ENCODE measurements around the gene CACTIN. TPM values are rescaled to one million over a fixed set of nuclear protein-coding genes. Genes with fewer than 3 reads are reported as not detected.

CACTIN gene
- polyA plus RNA-seq, 1 donor (not counting 4 experiments of a cell fraction or from before 2014, with no cell fraction given): 10.8 TPM

- Histone ChIP-seq H3K4me1 (ENCODE audit: control insufficient read depth, extremely low read depth, insufficient read depth, low read length) (peaks cover 9% of the 10 kb centered on the region), H3K79me2 (ENCODE audit: control insufficient read depth, insufficient read depth, low read length) (no peaks in the 10 kb centered on the region), H2AFZ (ENCODE audit: control insufficient read depth, low read length) (no peak overlapping the region), H3K4me3 (ENCODE audit: control insufficient read depth in 2 of 3, extremely low read depth in 1 of 3, insufficient read depth in 2 of 3, low read depth in 1 of 3, low read length in 3 of 3) (no peak overlapping the region), H3K9me3 (ENCODE audit: control insufficient read depth, low read depth, low read length) (no peaks in the 10 kb centered on the region), H3K9me1 (ENCODE audit: control insufficient read depth, extremely low read depth, insufficient read depth, low read length) (no peaks in the 10 kb centered on the region), H3K27ac (ENCODE audit: control insufficient read depth, insufficient read depth, low read length) (no peak overlapping the region), H3K36me3 (ENCODE audit: control insufficient read depth in 2 of 2, extremely low read depth in 1 of 2, insufficient read depth in 2 of 2, low read length in 2 of 2) (no peaks in the 10 kb centered on the region), H3K27me3 (ENCODE audit: control insufficient read depth, extremely low read depth, insufficient read depth, low read length) (no peaks in the 10 kb centered on the region), H4K20me1 (ENCODE audit: control insufficient read depth, extremely low read depth, insufficient read depth, low read length) (no peaks in the 10 kb centered on the region), H3K4me2 (ENCODE audit: control insufficient read depth, extremely low read depth, insufficient read depth, low read depth, low read length) (no peak overlapping the region), H3K9ac (ENCODE audit: control insufficient read depth, extremely low read depth, insufficient read depth, low read length) (no peak overlapping the region)
- TF ChIP-seq CTCF (optimal IDR thresholded peaks at IDR 0.05 in 1 of 3, IDR thresholded peaks at IDR 0.05 in 1 of 3, conservative IDR thresholded peaks at IDR 0.05 in 1 of 3; ENCODE audit: extremely low read depth in 1 of 3, insufficient read depth in 2 of 3, low read length in 3 of 3) (no peak), EZH2 (IDR thresholded peaks at IDR 0.05; ENCODE audit: low read length) (no peak)
- no peak for DNase-seq (ENCODE audit: low read depth, low spot score)
- dilution Hi-C loops (cut with MboI; ENCODE audit: extremely low pct_ligation_motif_present, low sequenced_read_pairs): no loop called here
- no peak for FAIRE-seq
These were observed 62.7 kb downstream of the CACTIN start for GRCh38 chr19:3563709-3564524.

Small RNA genes lying within 50 kb of the gene (small RNA-seq; reads per million reads assigned to genes)
- 0 reads per million in 3 experiments for gene AC005786.1 (ENCODE audit: insufficient read length in 3 of 3, low read depth in 3 of 3, low replicate concordance in 1 of 3)

Other genes starting within 250 kb of the CACTIN start
- gene SMIM24, start 146.3 kb downstream of the CACTIN start, polyA plus RNA-seq: not detected in 3 replicates
- not detected in 3 replicates for gene SMIM44, start 143.3 kb downstream of the CACTIN start, polyA plus RNA-seq
- gene DOHH, start 126.1 kb downstream of the CACTIN start, polyA plus RNA-seq: 4.2 to 7.4 TPM (median 6.2 TPM) in 3 replicates
- gene FZR1, start 120.5 kb downstream of the CACTIN start, polyA plus RNA-seq: 23.3 to 28.1 TPM (median 26.3 TPM) in 3 replicates
- gene TEKTIP1, start 87.6 kb downstream of the CACTIN start, polyA plus RNA-seq: not detected in 3 replicates
- 30.0 to 44.7 TPM (median 34.8 TPM) in 3 replicates for gene MFSD12, start 69.2 kb downstream of the CACTIN start, polyA plus RNA-seq
- 27.9 to 38.3 TPM (median 27.9 TPM) in 3 replicates for gene HMG20B, start 53.8 kb downstream of the CACTIN start, polyA plus RNA-seq
- not detected in 3 replicates for gene GIPC3, start 41.3 kb downstream of the CACTIN start, polyA plus RNA-seq
- gene TBXA2R, start 19.9 kb downstream of the CACTIN start, polyA plus RNA-seq: not detected in 3 replicates
- 3.6 to 8.2 TPM (median 3.8 TPM) in 3 replicates for gene PIP5K1C, start 73.7 kb upstream of the CACTIN start, polyA plus RNA-seq
- 0.02 to 0.08 TPM in 2 of 3 replicates, not detected in the other for gene TJP3, start 81.6 kb upstream of the CACTIN start, polyA plus RNA-seq
- 5.6 to 14.0 TPM (median 6.7 TPM) in 3 replicates for gene APBA3, start 134.9 kb upstream of the CACTIN start, polyA plus RNA-seq
- gene MRPL54, start 135.9 kb upstream of the CACTIN start, polyA plus RNA-seq: 27.0 to 35.6 TPM (median 30.0 TPM) in 3 replicates
- not detected in 3 replicates for gene RAX2, start 145.4 kb upstream of the CACTIN start, polyA plus RNA-seq
- gene MATK, start 159.6 kb upstream of the CACTIN start, polyA plus RNA-seq: 0.05 to 0.27 TPM (median 0.16 TPM) in 3 replicates
- gene ZFR2, start 242.2 kb upstream of the CACTIN start, polyA plus RNA-seq: not detected in 3 replicates